Testis (tissue), 3 donors: ENCODE data around the gene SAFB2. TPM values are rescaled to one million over a fixed set of nuclear protein-coding genes. Genes with fewer than 3 reads are reported as not detected.

Experiments used
- DNase-seq: peaks from one replicate; pipeline ENCODE4 v3.0.0-alpha.2; 2019
- H3K27ac ChIP-seq, 2 donors: fragments of 200-600 bp; sonication (generic); one replicate each; pipeline ENCODE4 v1.5.1; 2019
- H3K27me3 ChIP-seq: fragments of 200-600 bp; sonication (generic); one replicate; pipeline ENCODE4 v1.5.1; 2019
- H3K36me3 ChIP-seq: fragments of 200-600 bp; sonication (generic); one replicate; pipeline ENCODE4 v1.5.1; 2017; ENCODE audit warnings: low read depth; ENCODE audit errors: missing control alignments
- H3K4me1 ChIP-seq: fragments of 200-600 bp; sonication (generic); one replicate; pipeline ENCODE4 v1.5.1; 2019
- H3K4me3 ChIP-seq, 2 donors: fragments of 200-600 bp; sonication (generic); one replicate each; pipeline ENCODE4 v1.5.1; 2017 to 2019
- H3K9me3 ChIP-seq: fragments of 200-600 bp; sonication (generic); one replicate; pipeline ENCODE4 v1.5.1; 2017
- CTCF ChIP-seq, 3 experiments: fragments of 450-650 bp in 2 of 3; fragments of 200-600 bp in 1 of 3; sonication (generic) in 1 of 3; IDR thresholded peaks; one replicate each; pipeline ENCODE4 v1.5.1; 2016 to 2019; ENCODE audit warnings: antibody characterized with exemption in 3 of 3, mild to moderate bottlenecking in 2 of 3, moderate library complexity in 1 of 3
- POLR2A ChIP-seq: fragments of 450-650 bp; IDR thresholded peaks from one replicate; pipeline ENCODE4 v1.6.1; 2017; ENCODE audit warnings: antibody characterized with exemption, mild to moderate bottlenecking, moderate library complexity
- WGBS, 2 donors: methylation state at CpG; one replicate each; pipeline ENCODE4 v1.1.5; 2018; 5-methylcytosine and 5-hydroxymethylcytosine counted together
- intact Hi-C: fragments of 100-400 bp; cut with DNase I; formaldehyde crosslinking; loops from one replicate; pipeline ENCODE4 v1.15.1; 2023; ENCODE audit warnings: low total_unique reads
- polyA plus RNA-seq: library from polyadenylated mRNA; stranded (reverse); fragments of 350-450 nt; fragmentation: Illumina TruSeq; extraction: RNeasy Lipid Tissue Mini Kit (QIAGEN cat#74804); gene quantifications from one replicate; pipeline ENCODE4 v1.2.3, GENCODE V29; 2014; ENCODE audit warnings: low read depth, low replicate concordance; ENCODE audit not compliant: insufficient read depth
- total RNA-seq, 2 donors: library from RNA; depleted of rRNA; stranded (reverse); fragments of >200 nt; gene quantifications; one replicate each; pipeline ENCODE4 v1.2.3, GENCODE V29; 2016

The SAFB2 gene
- total and polyA plus RNA-seq, 3 donors from 2014 or later, result 84.1 to 209 (median 173) TPM

GRCh38 chr19:5625641-5626040, 3.1 kb upstream of the SAFB2 start:
- TF ChIP-seq CTCF (IDR thresholded peaks at IDR 0.05) (no peak), POLR2A (no peak)
- Histone ChIP-seq H3K36me3 (no peaks in the 10 kb centered on the region), H3K27ac (peak overlapping the region in 1 of 2 donors; percentile 43), H3K4me1 (peaks cover 38% of the 10 kb centered on the region), H3K9me3 (no peaks in the 10 kb centered on the region), H3K4me3 (no peak overlapping the region), H3K27me3 (no peaks in the 10 kb centered on the region)
- no peak for DNase-seq
- 84% methylated on average over 12 of the region's 12 CpGs for WGBS, 2 donors
- intact Hi-C loops, result no loop called here

- no peaks in the 10 kb centered on the region for H3K36me3 ChIP-seq
Observed at GRCh38 chr19:5624741-5625278, 2.2 kb upstream of the SAFB2 start.

GRCh38 chr19:5624018-5624663, 1.6 kb upstream of the SAFB2 start:
- DNase-seq, result peak; percentile 65
- Histone ChIP-seq H3K27ac (peak overlapping the region; percentile 95 to 99), H3K4me3 (peak overlapping the region; percentile 97 to 99), H3K9me3 (no peaks in the 10 kb centered on the region), H3K36me3 (no peaks in the 10 kb centered on the region), H3K27me3 (no peaks in the 10 kb centered on the region), H3K4me1 (peaks cover 47% of the 10 kb centered on the region)
- TF ChIP-seq POLR2A (no peak), CTCF (IDR thresholded peaks at IDR 0.05) (no peak)
- 1 to 3% methylated on average over 20 of the region's 20 CpGs for WGBS, 2 donors
- intact Hi-C loops, result loop anchor here (5.0 kb wide), 1 partner anchor 63 kb away; no protein-coding TSS in a partner anchor

More at GRCh38 chr19:5624741-5625278, 2.2 kb upstream of the SAFB2 start:
- H3K27ac ChIP-seq, result peak overlapping the region in 1 of 2 donors; percentile 43
- no peaks in the 10 kb centered on the region for H3K27me3 ChIP-seq
- peak overlapping the region in 1 of 2 donors; percentile 97 for H3K4me3 ChIP-seq
- intact Hi-C loops, result loop anchor here (5.0 kb wide), 1 partner anchor 62 kb away; no protein-coding TSS in a partner anchor
- 23 to 33% methylated on average over 8 of the region's 8 CpGs for WGBS, 2 donors
- no peak for DNase-seq
- H3K9me3 ChIP-seq, result no peaks in the 10 kb centered on the region
- peaks cover 45% of the 10 kb centered on the region for H3K4me1 ChIP-seq
- TF ChIP-seq POLR2A (no peak), CTCF (IDR thresholded peaks at IDR 0.05) (no peak)

GRCh38 chr19:5623397-5624017, 931 bp upstream of the SAFB2 start:
- intact Hi-C loops, result loop anchor here (5.0 kb wide), 1 partner anchor 64 kb away; no protein-coding TSS in a partner anchor
- Histone ChIP-seq H3K27me3 (no peaks in the 10 kb centered on the region), H3K36me3 (no peaks in the 10 kb centered on the region), H3K4me1 (peaks cover 42% of the 10 kb centered on the region), H3K9me3 (no peaks in the 10 kb centered on the region), H3K27ac (peak overlapping the region; percentile 95 to 99), H3K4me3 (peak overlapping the region; percentile 97 to 99)
- TF ChIP-seq POLR2A (no peak), CTCF (IDR thresholded peaks at IDR 0.05) (no peak)
- DNase-seq, result no peak
- 0 to 2% methylated on average over 19 to 50 of the region's 50 CpGs for WGBS, 2 donors
